Small intestine (tissue), 7 donors: Measurements from ENCODE around the gene LRFN2. TPM values are rescaled to one million over a fixed set of nuclear protein-coding genes. Genes with fewer than 3 reads are reported as not detected.

ENCODE experiments used
- DNase-seq, 2 donors: peaks; one replicate each; pipeline versions ENCODE4 v3.0.0 to v3.0.0-alpha.2; 2013
- FAIRE-seq: peaks from 2 replicates; lab custom pipeline; 2012; peaks lifted over from hg19 to GRCh38; lab: Jason Lieb, UNC
- H3K27ac ChIP-seq, 3 donors: one replicate each; pipeline ENCODE4 v1.5.1; 2013; ENCODE audit warnings: low read length in 2 of 3, mild to moderate bottlenecking in 2 of 3, control low read depth in 1 of 3, inconsistent platforms in 1 of 3, low read depth in 1 of 3, moderate library complexity in 1 of 3
- H3K27me3 ChIP-seq, 3 donors: one replicate each; pipeline ENCODE4 v1.6.1; 2013; ENCODE audit warnings: low read length in 3 of 3, inconsistent platforms in 1 of 3; ENCODE audit not compliant: control insufficient read depth in 3 of 3, insufficient read depth in 3 of 3
- H3K36me3 ChIP-seq, 3 donors: one replicate each; pipeline ENCODE4 v1.6.1; 2013; ENCODE audit warnings: low read length in 3 of 3, inconsistent platforms in 1 of 3, low read depth in 1 of 3, mild to moderate bottlenecking in 1 of 3, moderate library complexity in 1 of 3; ENCODE audit not compliant: control insufficient read depth in 3 of 3, insufficient read depth in 2 of 3
- H3K4me1 ChIP-seq, 3 donors: one replicate each; pipeline ENCODE4 v1.6.1; 2013; ENCODE audit warnings: low read length in 2 of 3, inconsistent platforms in 1 of 3, low read depth in 1 of 3, mild to moderate bottlenecking in 1 of 3, moderate library complexity in 1 of 3; ENCODE audit not compliant: control insufficient read depth in 3 of 3, insufficient read depth in 2 of 3
- H3K4me3 ChIP-seq, 3 donors: one replicate each; pipeline ENCODE4 v1.5.1; 2013; ENCODE audit warnings: low read length in 3 of 3, control low read depth in 1 of 3, inconsistent platforms in 1 of 3, low read depth in 1 of 3, mild to moderate bottlenecking in 1 of 3, moderate library complexity in 1 of 3
- H3K9me3 ChIP-seq, 2 donors: one replicate each; pipeline ENCODE4 v1.6.1; 2013; ENCODE audit warnings: low read depth in 1 of 2, low read length in 1 of 2; ENCODE audit not compliant: control insufficient read depth in 2 of 2, insufficient read depth in 1 of 2
- WGBS, 3 donors: extraction: QIAGEN DNeasy Blood & Tissue Kit; methylation state at CpG; one replicate each; pipeline ENCODE4 v1.1.7; 2013; 5-methylcytosine and 5-hydroxymethylcytosine counted together
- polyA plus RNA-seq, 4 donors: library from polyadenylated mRNA; stranded (reverse) in 3 of 4; unstranded in 1 of 4; fragments of 200-250 nt in 3 of 4; fragments of 120-200 nt in 1 of 4; gene quantifications; one replicate each; pipeline versions ENCODE4 v1.2.1 to v1.2.3, GENCODE V29; 2013
- donor health status: healthy with polysubstance abuse.
- donor health status: control.
- donor health status: control.
- donor health status: Bipolar disorder and iron deficiency.
- donor health status: healthy.

The LRFN2 gene
- polyA plus RNA-seq, 4 donors, result 0.22 to 0.40 TPM; not detected in 2

DNA sequence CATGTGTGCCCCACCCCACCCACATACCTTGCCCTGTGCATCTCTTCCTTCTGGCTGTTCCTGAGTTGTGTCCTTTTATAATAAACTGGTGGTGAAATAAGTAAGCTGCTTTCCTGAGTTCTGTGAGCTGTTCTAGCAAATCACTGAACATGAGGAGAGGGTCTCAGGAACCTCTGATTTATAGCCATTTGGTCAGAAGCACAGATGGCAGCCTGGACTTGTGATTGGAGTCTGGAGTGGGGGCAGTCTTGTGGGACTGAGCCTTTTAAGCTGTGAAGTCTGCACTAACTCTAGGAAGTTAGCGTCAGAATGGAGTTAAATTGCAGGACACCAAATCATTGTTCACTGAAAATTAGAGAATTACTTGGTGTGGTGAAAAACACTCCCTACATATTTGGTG is 245.4 kb downstream of the LRFN2 start:
- FAIRE-seq, result no peak
- 75 to 80% (median 79%) methylated on average over 1 of the region's 1 CpG for WGBS, 3 donors

More for the DNA sequence above, 245.4 kb downstream of the LRFN2 start:
- H3K4me3 ChIP-seq, result no peak overlapping the region
- no peaks in the 10 kb centered on the region for H3K9me3 ChIP-seq
- no peaks in the 10 kb centered on the region for H3K4me1 ChIP-seq
- peaks cover 0 to 2% (median under 1%) of the 10 kb centered on the region in 3 donors for H3K27me3 ChIP-seq
- H3K36me3 ChIP-seq, result no peaks in the 10 kb centered on the region
- no peak overlapping the region for H3K27ac ChIP-seq
- no peak for DNase-seq
